ENCODE results near the gene ADGRE3. TPM values are rescaled to one million over a fixed set of nuclear protein-coding genes. Genes with fewer than 3 reads are reported as not detected.
"Not testable (repeated sequence)": the region's sequence is repeated elsewhere in the genome, so short reads cannot be mapped to it uniquely, and the experiment has no call there.

The ADGRE3 gene
- polyA plus RNA-seq, 10 donors, result 0.05 TPM; not detected in 9

DNA sequence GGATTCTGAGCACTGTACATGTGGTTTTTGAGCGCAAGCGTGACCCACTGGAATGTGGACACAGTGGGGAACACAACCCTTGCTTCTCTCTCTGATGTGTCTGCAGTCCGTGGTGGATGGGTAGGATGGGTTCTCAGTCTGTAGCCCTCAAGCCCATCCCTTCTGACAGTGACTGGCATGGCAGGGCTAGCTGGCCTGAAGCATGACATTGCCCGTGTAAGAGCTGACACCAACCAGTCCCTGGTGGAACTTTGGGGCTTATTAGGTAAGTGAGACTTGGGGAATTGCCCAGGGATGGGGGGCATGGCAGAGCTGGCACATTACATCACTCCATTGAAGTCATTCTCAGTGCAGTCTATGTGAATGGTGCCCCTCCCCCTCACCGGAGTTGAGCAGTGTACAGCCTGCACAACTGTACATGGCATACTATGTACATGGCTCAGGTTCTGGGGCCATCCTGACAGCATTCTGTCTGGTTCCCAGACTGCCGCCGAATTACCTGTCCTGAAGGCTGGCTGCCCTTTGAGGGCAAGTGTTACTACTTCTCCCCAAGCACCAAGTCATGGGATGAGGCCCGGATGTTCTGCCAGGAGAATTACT lies 75.0 kb downstream of the ADGRE3 start:
- DNase-seq, result no peak

DNA sequence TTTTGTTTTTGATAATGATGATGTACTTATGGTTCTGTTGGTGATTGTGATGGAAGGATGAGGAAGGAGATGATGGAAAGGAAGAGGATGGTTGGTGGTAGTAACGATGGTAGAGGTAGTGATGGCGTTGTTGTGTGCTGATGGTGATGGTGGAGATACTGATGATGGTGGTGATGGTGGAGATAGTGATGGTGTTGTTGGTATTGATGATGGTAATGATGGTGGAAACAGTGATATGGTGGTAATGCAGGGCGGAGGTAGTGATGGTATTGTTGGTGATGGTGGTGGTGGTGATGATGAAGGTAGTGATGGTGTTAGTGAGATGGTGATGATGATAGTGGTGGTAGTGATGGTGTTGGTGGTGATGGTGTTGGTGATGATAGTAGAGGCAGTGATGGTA lies 79.1 kb downstream of the ADGRE3 start:
- DNase-seq, result no peak

DNA sequence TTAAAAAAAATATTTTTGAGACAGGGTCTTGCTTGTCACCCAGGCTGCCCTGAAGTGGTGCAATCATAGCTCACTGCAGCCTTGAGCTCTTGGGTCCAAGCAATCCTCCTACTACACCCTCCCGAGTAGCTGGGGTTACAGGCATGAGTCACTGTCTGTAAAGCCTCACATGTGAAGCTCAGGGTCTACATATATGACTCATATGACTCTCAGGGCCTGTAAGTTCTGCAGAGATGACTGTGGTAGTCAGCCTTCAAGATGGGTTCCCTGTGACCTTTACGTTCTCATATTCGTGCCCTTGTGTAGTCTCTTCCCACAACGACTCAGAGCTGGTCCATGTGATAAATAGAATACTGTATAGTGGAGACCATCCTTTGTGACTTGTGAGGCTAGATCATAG lies 85.2 kb downstream of the ADGRE3 start:
- not testable (repeated sequence) for DNase-seq

DNA sequence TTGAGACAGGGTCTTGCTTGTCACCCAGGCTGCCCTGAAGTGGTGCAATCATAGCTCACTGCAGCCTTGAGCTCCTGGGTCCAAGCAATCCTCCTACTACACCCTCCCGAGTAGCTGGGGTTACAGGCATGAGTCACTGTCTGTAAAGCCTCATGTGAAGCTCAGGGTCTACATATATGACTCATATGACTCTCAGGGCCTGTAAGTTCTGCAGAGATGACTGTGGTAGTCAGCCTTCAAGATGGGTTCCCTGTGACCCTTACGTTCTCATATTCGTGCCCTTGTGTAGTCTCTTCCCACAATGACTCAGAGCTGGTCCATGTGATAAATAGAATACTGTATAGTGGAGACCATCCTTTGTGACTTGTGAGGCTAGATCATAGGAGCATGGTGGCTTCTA lies 89.5 kb downstream of the ADGRE3 start:
- not testable (repeated sequence) for DNase-seq

DNA sequence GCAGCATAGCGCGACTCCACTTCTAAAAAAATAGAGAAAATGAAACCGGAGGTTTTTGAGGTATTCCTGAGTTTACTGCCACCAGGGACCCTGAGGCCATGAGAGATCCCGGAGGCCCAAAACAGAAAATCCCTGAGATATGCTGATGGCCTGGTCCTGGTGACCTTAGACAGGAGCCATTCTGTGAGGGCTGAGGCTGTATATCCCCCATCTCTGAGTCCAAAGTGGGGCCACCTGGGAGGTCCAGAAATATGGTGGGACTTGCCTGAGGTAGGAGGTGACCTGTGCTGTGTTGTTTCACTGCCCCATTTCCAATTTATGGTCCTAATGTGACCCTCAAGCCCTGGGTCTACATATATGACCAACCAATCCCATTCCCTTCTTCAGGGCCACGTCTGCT lies 90.3 kb downstream of the ADGRE3 start:
- not testable (repeated sequence) for DNase-seq

DNA sequence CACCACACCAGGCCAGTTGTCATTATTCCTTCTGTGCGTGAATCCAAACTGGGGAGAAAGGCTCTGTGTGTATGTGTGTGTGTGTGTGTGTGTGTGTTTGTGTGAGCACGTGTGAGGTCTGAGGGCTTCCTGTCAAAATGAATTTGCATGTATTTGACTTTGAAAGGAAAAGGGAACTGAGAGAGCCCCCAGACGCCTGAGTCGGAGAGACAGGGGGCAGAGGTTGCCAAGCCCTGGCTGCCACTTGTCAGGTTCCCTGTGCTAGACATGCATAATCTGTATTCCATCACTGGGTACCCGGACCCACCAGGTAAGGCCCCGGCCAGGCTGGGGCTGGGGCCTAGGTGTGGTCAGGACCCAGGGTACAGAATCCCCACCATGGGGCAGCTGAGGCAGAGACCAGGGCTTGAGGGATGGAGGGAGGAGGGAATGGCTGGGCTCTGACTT lies 91.7 kb downstream of the ADGRE3 start, which contains the start of gene CLEC17A:
TSS of gene CLEC17A (plus strand) at position 191 of the 447 bp plus-strand sequence. CDS start at position 268, 77 bp downstream.
- DNase-seq, result no peak

DNA sequence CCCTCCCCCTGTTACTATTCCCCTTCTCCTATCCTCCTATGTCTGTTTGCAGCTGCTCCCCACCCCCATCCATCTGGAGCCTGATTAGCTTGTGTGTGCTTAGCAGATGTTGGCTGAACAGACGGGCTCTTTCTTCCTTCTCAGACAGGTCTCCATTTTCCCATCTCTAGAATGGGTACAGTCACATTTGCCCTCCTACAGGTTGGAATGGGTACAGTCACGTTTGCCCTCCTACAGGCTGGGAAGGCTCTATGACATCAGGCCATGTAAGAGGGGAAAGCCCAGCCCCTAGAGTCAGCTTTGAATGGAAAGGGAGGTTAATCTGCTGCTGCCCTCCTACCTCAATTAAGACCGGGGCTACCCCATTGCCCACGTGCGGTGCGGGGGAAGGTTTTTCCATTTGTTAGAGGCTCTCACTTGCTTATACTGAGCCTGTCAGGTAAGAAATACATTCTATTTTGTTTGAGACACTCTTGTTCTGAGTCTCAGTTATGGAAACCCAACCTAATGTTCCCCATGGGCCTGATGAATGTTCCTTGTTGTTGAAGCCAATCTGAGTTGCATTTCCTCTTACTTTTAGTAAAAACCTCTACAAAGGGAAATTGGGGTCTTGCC lies 93.9 kb downstream of the ADGRE3 start:
- no peak for DNase-seq

DNA sequence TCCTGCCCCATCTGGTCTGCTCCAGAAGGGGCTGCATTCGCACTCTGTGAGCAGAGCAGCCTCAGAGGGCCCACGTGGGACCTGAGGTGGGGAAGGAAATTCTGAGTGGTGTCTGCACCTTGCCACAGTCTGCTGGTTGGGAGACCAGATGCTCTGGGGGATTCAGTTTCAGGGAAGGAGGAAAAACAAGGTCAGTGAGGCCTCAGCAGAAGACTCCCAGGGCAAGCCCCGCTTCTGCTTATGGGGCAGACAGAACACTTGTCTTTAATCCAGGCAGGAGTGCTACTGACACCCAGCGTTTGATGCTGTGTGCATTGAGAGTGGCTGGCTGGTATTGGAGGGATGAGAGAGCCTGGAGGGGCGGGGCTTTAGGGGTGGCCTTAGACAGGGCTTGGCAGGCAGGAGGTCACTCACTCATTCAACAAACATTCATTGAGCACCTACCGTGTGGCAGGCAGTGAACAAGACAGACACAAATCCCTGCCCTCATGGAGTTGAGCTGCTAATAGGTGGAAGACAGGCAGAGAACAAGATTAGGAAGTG lies 96.7 kb downstream of the ADGRE3 start:
- no peak for DNase-seq

DNA sequence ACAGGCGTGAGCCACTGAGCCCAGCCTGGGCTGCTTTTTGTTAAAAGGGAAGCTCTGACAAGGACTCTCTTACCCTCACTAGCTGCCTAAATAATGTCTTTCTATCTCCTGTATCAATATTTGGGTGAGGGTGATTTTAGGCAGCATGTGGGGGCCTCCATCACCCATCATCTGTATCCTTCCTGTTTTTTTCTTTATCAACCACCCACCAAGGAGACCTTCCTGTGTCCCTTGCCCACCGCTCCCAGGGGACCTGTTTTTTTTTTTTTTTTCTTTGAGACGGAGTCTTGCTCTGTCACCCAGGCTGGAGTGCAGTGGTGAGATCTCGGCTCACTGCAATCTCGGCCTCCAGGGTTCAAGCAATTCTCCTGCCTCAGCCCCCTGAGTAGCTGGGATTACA lies 97.4 kb downstream of the ADGRE3 start:
- no peak for DNase-seq

DNA sequence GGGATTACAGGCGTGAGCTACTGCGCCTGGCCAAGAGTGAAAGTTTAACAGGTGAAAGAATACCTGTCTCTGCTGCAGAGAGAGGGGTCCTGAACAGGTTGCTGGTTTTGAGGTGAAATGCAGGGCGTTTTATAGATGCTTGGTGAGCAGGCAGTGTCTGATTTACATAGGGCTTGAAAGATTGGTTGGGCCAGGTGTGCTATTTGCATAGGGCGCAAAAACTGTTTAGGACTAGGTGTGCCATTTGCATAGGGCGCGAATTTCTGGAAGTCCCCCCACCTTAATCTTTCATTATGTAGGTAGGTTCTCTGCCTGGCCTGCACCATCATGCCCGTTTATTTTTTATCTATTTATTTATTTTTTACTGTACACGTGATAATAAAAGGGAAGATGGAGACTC lies 98.3 kb downstream of the ADGRE3 start:
- DNase-seq, result no peak

DNA sequence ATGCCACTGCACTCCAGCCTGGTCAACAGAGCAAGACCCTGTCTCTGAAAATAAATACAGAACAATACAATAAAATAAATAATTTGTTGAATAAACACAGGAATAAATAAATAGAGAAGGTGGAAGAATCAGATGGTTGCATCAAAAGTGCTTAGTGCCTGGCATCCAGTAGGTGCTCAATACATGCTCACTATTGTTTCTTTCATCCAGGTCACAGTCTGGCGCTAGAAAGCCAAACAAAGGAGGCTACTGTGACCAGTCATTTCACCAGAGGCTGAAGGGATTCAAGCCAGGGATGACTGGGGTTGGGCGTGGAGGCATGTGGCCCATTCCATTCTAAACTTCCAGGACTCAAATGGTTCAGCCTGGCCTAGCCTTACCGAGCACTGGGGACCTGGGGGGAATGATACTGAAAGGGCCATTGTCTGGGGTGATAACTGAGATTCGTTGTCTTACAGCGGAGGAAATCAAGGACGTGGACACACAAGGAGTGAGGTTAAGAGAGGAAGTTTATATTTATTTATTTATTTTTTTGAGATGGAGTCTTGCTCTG lies 99.1 kb downstream of the ADGRE3 start:
- DNase-seq, result no peak

DNA sequence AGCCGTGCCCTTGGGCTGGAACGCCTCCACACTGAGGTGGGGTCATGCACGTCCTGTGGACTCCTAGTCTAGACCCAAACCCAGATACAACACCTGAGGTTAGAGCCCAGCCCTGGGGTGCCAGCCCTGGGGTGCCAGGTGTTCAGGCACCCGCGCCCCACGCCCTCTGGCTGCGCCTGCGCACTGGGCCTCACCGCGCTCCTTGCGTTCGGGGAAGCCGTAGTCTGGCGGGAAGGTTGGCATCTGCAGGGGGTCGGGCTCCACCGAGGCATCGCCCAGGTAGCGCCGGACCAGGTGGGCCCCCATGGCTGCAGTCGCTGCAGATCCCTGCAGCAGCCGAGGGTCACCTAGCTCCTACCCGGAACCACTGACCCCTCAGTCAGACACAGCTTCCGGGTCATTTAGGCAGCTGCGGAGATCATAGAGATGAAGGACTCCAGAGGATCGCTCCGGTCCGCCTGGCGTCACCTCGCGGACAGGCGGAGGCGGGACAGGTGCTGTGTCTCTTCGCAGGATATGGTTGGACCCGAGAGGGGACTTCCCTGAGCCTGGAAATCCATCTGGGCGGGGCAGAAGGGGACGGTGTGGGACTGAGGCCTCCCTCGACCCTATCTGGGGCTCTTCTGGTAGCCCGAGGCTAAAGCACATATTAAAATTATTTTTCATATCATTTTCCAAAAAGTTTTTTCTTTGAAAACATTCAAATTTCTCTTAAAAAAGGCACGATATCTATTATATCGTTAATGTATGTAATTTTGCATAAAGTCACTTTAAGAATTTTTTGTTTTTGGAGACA lies 102.8 kb downstream of the ADGRE3 start, which contains the start of gene NDUFB7:
TSS of gene NDUFB7 (minus strand) at position 372 of the 796 bp plus-strand sequence. CDS start at position 306, 66 bp downstream.
- peak; percentile 93 to 97 (median 94) for DNase-seq

DNA sequence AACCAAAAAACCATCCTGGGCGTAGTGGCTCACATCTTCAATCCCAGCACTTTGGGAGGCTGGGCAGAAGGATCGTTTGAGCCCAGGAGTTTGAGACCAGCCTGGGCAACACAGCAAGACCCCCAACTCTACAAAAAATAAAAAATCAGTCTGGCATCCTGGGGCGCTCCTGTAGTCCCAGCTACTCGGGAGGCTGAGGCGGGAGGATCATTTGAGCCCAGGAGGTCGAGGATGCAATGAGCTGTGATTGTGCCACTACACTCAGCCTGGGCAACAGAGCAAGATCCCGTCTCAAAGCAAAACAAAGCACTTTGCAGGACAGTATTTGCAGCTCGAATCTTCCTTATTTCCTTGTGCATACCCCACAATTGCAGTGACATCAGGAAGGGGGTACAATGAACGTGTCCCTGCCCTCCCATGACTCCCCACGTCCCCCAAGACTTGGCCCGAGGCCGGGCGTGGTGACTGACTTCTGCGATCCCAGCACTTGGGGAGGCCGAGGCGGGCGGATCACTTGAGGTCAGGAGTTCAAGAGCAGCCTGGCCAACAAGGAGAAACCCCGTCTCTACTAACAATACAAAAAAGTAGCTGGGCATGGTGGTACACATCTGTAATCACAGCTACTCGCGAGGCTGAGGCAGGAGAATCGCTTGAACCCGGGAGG lies 103.6 kb downstream of the ADGRE3 start:
- no peak for DNase-seq

Other genes starting within 250 kb of the ADGRE3 start
- 10 to 100 TPM; 50.7 to 78.8 (median 61.3) TPM for gene PKN1, start 241.5 kb downstream of the ADGRE3 start, polyA plus RNA-seq (ENCODE audit: insufficient read length in 10 of 10)
- not detected for gene PTGER1, start 199.5 kb downstream of the ADGRE3 start, polyA plus RNA-seq (ENCODE audit: insufficient read length in 10 of 10)
- gene GIPC1, start 178.7 kb downstream of the ADGRE3 start, polyA plus RNA-seq (ENCODE audit: insufficient read length in 10 of 10), result 10 to 100 TPM; 32.6 to 57.8 (median 40.7) TPM
- 100 to 1,000 TPM in 1 of 10 donors, 10 to 100 TPM in 9; 65.2 to 106 (median 74.9) TPM for gene DNAJB1, start 156.4 kb downstream of the ADGRE3 start, polyA plus RNA-seq (ENCODE audit: insufficient read length in 10 of 10)
- 100 to 1,000 TPM in 8 of 10 donors, 10 to 100 TPM in 2; 72.1 to 120 (median 103) TPM for gene TECR, start 145.2 kb downstream of the ADGRE3 start, polyA plus RNA-seq (ENCODE audit: insufficient read length in 10 of 10)
- 100 to 1,000 TPM in 7 of 10 donors, 10 to 100 TPM in 3; 89.7 to 158 (median 111) TPM for gene NDUFB7, start 102.8 kb downstream of the ADGRE3 start, polyA plus RNA-seq (ENCODE audit: insufficient read length in 10 of 10)
- under 1 TPM in 6 of 10 donors, not detected in 4; 0.05 to 0.21 (median 0.12) TPM for gene CLEC17A, start 91.8 kb downstream of the ADGRE3 start, polyA plus RNA-seq (ENCODE audit: insufficient read length in 10 of 10)
- gene ZNF333, start 15.2 kb upstream of the ADGRE3 start, polyA plus RNA-seq (ENCODE audit: insufficient read length in 10 of 10), result 10 to 100 TPM; 11.8 to 28.5 (median 16.0) TPM
- 1 to 10 TPM in 3 of 10 donors, under 1 TPM in 7; 0.37 to 1.8 (median 0.65) TPM for gene ADGRE2, start 103.7 kb upstream of the ADGRE3 start, polyA plus RNA-seq (ENCODE audit: insufficient read length in 10 of 10)
- gene OR7A5, start 160.3 kb upstream of the ADGRE3 start, polyA plus RNA-seq (ENCODE audit: insufficient read length in 10 of 10), result under 1 TPM in 3 of 10 donors, not detected in 7; 0.05 to 0.30 (median 0.09) TPM
- under 1 TPM; 0.08 to 0.63 (median 0.21) TPM for gene OR7C1, start 160.3 kb upstream of the ADGRE3 start, polyA plus RNA-seq (ENCODE audit: insufficient read length in 10 of 10)
- gene OR7A10, start 174.1 kb upstream of the ADGRE3 start, polyA plus RNA-seq (ENCODE audit: insufficient read length in 10 of 10), result not detected
- under 1 TPM in 3 of 10 donors, not detected in 7; 0.04 to 0.07 (median 0.07) TPM for gene OR7A17, start 211.3 kb upstream of the ADGRE3 start, polyA plus RNA-seq (ENCODE audit: insufficient read length in 10 of 10)